ENCODE data around the gene UBL5.

UBL5 gene

DNA sequence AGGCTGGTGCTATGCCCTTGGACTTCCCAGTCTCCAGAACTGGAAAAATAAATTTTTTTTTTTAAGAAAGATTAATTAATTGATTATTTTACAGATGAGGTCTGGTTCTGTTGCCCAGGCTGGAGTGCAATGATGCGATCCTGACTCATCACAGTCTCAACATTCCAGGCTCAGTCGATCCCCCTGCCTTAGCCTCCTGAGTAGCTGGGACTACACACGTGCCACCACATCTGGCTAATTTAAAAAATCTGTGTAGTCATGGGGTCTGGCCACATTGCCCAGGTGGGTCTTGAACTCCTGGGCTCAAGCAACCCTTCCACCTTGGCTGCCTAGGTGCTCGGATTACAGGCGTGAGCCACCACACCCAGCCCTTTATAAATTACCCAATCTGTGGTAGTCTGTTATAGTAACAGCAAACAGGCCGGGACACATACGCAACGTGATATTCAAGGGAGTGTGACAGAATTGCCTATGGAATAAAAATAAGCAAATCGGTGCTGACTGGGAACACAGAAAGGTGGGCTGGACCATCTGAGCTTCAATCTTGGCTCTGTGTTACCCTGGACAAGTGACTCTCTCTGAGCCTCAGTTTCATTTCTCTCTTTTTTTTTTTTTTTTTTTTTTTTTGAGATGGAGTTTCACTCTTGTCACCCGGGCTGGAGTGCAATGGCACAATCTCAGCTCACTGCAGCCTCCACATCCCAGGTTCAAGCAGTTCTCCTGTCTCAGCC, 50.2 kb downstream of the UBL5 start:
- TF ChIP-seq, protein P1, sequence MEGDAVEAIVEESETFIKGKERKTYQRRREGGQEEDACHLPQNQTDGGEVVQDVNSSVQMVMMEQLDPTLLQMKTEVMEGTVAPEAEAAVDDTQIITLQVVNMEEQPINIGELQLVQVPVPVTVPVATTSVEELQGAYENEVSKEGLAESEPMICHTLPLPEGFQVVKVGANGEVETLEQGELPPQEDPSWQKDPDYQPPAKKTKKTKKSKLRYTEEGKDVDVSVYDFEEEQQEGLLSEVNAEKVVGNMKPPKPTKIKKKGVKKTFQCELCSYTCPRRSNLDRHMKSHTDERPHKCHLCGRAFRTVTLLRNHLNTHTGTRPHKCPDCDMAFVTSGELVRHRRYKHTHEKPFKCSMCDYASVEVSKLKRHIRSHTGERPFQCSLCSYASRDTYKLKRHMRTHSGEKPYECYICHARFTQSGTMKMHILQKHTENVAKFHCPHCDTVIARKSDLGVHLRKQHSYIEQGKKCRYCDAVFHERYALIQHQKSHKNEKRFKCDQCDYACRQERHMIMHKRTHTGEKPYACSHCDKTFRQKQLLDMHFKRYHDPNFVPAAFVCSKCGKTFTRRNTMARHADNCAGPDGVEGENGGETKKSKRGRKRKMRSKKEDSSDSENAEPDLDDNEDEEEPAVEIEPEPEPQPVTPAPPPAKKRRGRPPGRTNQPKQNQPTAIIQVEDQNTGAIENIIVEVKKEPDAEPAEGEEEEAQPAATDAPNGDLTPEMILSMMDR (conservative IDR thresholded peaks at IDR 0.05; ENCODE audit: low read depth, low read length): no peak
- no peak overlapping the region for H3K4me3 ChIP-seq (ENCODE audit: low read length)
- no peak for DNase-seq (ENCODE audit: low read depth)

DNA sequence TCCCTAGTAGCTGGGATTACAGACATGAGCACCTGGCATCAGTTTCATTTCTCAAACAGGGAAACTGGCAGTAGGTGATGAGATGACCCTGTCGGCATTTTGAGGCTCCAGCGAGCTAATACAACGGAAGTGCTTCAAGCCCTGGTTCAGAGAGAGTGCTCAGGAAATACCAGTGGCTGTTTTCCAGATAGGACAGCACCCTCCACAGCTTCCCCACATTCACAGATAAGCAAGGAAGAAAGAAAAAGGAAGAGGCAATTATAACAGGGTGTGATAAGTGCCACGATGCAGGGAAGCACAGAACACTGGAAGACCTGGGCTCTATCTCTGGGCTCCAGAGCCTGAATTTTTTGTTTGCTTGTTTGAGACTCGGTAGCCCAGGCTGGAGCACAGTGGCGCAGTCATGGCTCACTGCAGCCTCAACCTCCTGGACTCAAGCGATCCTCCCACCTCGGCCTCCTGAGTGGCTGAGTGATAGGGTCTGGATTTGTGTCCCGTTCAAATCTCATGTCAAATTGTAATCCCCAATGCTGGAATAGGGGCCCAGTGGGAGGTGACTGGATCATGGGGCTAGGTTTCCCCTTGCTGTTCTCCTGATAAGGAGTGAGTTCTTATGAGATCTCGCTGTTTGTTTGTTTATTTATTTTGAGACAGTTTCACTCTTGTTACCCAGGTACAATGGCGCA, 50.9 kb downstream of the UBL5 start:
- no peak for DNase-seq (ENCODE audit: low read depth)
- no peak overlapping the region for H3K4me3 ChIP-seq (ENCODE audit: low read length)

More for the DNA sequence above, 50.9 kb downstream of the UBL5 start:
- TF ChIP-seq, protein P1 (conservative IDR thresholded peaks at IDR 0.05; ENCODE audit: low read depth, low read length): no peak

Data from retinal pigment epithelial cell (primary cell).